Activated CD4-positive, CD25-positive, alpha-beta regulatory T cell treated with anti-CD3 and anti-CD28 coated beads, Interleukin-2, amount 50 U/mL, for 24 hours (primary cell): Measurements from ENCODE around the gene FAM216A.
"Not testable (repeated sequence)": the region's sequence is repeated elsewhere in the genome, so short reads cannot be mapped to it uniquely, and the experiment has no call there.

ENCODE experiments used
- ATAC-seq, 2 donors: fragments of 150-1000 bp; cut with Tn5 transposase; one replicate each; pipeline ENCODE4 v1.10.0; 2021; ENCODE audit warnings: mild to moderate bottlenecking in 1 of 2, moderate library complexity in 1 of 2

FAM216A gene, protein sequence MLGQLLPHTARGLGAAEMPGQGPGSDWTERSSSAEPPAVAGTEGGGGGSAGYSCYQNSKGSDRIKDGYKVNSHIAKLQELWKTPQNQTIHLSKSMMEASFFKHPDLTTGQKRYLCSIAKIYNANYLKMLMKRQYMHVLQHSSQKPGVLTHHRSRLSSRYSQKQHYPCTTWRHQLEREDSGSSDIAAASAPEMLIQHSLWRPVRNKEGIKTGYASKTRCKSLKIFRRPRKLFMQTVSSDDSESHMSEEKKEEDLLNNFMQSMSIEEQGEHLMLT

DNA sequence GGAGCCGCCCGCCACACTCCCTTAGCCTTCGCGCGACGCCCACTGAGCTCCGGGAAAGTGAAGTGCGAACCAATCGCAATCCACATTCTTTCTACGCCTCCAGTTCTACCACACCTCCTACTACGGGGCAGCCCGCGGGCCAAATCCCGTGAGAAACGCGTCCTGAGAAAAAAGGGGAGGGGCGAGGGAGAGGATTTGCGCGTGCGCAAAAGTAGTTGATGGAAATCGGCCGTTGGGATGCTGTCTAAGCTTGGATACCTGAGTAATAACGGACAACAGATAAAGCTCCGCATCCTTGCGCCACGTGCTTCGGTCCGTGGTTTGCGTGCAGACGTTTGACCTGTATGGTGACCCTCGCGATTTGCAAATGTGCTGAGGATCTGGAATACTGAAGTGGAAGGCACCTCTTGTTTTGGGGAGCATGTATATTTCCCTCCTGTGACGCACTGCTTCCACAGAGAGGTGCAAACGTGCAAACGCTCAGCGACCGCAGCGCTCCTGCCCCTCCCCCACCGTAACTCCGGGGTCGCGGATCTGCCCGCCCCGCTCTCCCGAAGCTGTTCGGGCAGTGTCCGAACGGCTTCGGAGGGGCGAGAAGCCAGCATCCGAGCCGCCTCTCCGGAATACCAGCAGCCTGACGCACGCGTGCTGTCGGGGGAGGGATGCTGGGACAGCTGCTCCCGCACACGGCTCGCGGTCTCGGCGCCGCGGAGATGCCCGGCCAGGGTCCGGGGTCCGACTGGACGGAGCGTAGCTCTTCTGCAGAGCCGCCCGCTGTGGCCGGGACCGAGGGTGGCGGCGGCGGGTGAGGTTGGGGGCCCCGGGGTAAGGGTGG lies at the start of gene FAM216A, which contains the start of gene GPN3:
TSS of gene FAM216A (plus strand) at position 632 of the 835 bp plus-strand sequence. CDS start at position 663, 31 bp downstream.
TSS of gene GPN3 (minus strand) at position 44 of the 835 bp plus-strand sequence. CDS start 54 bp downstream, outside the sequence.
- ATAC-seq: peak; percentile 85

DNA sequence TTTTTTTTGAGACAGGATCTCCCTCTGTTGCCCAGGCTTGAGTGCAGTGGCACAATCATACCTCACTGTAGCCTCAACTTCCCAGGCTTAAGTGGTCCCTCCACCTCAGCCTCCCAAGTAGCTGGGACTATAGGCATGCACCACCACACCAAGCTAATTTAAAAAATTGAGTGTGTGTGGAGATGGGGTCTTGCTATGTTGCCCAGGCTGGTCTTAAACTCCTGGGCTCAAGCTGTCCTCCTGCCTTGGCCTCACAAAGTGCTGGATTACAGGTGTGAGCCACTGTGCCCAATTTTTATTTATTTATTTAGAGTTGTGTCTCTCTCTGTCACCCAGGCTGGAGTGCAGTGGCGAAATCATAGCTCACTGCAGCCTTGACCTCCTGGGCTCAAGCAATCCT lies 48.0 kb upstream of the FAM216A start:
- ATAC-seq: not testable (repeated sequence)

DNA sequence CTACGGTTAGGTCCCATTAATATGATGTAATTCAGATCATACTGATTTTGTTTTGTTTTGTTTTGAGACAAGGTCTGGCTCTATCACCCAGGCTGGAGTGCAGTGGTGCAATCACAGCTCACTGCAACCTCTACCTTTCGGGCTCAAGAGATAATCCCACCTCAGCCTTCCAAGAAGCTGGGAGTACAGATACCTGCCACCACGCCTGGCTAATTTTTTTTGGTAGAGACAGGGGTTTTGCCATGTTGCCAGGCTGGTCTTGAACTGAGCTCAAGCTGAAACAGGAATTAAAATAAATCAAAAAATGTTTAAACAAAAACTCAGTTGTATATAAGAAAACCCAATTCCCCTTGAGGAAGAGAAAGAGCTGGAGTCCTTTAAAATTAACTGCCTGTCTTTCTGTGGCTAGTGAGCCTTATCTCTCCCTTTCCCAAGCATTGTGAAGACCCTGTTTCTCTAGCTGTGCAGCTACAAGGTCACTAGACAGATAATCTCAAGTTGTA lies 47.4 kb upstream of the FAM216A start:
- ATAC-seq: no peak

DNA sequence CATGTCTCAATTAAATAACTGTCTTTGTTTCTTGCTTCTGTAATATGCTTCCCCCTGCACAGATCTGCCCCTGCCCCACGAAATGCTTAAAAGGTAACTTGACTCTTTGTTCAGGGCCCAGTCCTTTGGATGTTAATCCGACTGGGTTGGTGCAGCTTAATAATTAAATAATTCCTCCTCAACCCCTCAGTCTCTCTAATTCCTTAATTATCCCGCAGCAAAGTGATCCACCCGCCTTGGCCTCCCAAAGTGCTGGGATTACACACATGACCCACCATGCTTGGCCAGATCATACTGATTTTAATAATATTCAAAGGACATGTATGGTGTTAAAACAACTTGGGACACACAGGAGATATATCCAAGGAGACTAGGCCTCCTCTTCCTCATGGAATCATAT lies 46.9 kb upstream of the FAM216A start:
- ATAC-seq: no peak

DNA sequence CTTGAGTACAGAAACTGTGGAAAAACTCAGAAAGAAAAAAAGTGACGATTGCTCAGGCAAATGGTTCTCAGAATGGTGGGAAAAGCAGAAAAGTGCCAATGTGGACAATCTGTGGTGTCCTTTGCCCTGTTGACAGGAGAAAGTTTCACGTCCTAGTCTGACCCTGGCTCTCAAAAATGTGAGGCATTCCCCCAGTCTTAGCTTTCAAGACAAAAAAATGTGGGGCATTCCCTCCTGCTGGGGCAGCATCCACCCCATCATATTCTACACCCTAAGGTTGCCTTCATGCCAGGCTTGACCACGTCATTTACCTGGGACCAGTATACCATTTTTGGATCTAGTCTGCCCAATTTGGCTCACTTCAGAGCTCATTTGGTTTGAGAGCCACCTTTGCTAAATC lies 44.4 kb upstream of the FAM216A start:
- no peak for ATAC-seq

DNA sequence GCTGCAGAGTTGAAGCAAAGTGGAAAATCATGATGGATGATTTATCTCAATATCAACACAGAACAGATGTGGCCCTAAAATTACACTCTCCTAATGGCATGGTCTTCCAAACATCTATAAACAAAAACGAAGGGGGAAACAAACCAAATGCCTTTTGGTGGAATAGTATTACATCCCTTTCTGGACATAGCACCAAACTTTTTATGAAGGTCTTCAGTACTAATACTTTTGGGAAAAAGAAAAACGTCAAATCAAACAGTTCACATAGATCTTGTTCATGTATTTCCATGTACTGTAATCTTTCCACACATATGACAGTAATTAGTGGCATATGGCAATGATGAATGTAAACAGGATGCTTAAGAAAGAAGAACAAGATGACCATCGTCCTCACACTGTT lies 42.2 kb upstream of the FAM216A start:
- no peak for ATAC-seq

DNA sequence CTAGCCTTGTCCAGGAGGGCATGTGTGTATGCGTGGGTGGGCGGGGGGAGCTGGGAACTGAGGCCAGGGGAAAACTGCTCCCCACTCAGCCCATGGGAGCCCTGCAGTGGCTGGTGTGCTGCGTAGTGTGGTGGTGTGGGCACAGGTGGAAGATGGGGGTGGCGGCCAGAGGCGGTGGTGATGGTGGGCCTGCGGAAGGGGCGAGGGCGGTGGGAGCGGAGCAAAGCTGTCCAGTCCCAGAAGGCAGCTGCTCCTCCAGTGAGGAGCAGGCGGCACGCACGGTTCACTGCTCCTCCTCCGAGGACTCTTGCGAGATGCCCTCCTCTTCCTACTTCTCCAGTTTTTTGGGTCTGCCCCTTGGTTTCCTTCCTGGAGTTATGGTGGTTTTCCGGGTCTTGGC lies 39.0 kb upstream of the FAM216A start:
- not testable (repeated sequence) for ATAC-seq

DNA sequence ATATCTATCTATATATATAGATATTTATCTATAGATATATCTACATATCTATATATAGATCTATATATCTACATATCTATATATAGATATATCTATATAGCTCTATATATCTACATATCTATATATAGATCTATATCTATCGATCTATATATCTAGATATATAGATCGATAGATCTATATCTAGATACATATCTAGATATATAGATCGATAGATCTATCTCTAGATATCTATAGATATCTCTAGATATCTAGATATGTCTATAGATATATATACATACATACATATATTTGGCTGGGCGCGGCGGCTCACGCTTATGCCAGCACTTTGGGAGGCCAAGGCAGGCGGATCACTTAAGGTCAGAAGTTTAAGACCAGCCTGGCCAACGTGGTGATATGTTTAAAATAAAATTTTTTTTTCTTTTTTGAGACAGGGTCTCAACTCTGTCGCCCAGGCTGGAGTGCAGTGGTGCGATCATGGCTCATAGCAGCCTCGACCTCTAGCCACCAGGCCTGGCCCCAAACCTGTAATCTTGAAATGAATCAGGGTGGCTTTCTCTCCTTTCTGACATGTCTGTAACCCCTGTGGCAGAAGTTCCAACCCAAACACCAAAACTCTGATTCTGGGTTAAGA lies 36.6 kb upstream of the FAM216A start:
- no peak for ATAC-seq

DNA sequence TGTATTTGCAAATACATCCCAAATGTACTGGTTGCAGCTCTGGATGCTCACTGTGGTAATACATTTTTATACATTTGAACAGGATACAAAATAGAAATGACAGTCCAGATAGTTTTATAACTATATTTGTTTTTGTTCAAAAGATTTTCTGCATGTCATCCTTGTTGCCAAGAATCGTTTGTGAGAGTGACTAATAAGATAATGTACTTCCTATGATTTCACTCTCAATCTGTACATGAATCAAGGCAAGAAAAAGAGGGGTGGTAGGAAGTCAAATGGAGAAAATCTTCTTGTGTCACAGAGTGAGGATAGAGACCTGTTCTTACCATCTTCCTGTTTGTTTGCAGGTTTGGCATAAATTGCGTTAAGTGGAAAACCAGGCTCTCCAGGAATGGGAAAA lies 32.4 kb upstream of the FAM216A start:
- ATAC-seq: no peak

DNA sequence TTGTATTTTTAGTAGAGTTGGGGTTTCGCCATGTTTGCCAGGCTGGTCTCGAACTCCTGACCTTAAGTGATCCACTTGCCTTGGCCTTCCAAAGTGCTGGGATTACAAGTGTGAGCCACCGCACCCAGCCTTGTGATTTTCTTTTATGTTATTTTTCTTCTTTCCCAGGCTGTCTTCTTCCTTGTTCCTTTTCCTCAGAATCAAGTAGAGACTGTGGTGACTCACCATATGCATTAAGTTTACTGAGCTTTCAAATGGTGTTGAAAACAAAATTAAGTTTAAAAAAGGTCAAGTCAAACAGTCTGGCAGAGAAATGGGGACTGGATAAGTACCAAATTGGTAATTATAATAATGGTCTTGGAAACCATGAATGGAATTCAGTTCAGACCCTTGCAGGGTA lies 24.2 kb upstream of the FAM216A start:
- ATAC-seq: no peak

DNA sequence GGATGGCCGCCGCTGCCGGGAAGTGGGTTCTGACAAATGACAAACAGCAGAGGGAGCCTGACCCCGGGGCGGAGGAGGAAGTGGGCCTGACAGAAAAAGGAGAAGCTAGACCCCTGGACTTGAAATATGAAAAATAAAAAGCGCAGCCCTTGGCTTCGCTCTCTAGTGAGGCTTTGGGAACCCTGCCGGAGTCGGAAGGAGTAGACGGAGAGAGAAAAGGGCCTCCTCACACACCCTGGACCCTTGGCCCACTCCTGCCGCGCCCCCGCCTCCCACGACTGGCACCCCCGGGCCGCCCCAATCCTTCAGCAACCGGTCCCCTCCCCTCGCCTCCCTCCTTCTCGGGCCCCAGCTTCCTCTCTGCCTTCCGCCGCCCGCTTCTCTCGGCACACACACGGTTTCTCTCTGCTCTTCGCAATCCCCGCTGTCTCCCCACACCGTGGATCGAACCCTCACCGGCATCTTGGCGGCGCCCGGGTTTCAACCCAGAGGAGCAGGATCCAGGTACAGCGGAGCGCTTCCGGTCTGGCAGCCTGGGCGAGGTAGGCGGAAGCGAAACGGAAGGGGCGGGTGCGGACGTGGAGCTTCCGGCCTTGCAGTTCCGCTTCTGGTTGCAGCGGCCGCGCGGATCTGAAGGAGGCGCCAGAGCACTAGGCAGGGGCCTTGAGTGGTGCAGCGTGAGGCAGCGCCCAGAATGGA lies 18.7 kb upstream of the FAM216A start, which contains the start of gene ARPC3:
TSS of gene ARPC3 (minus strand) at position 539 of the 699 bp plus-strand sequence. CDS start at position 462, 77 bp downstream.
- peak; percentile 98 to 99 for ATAC-seq

DNA sequence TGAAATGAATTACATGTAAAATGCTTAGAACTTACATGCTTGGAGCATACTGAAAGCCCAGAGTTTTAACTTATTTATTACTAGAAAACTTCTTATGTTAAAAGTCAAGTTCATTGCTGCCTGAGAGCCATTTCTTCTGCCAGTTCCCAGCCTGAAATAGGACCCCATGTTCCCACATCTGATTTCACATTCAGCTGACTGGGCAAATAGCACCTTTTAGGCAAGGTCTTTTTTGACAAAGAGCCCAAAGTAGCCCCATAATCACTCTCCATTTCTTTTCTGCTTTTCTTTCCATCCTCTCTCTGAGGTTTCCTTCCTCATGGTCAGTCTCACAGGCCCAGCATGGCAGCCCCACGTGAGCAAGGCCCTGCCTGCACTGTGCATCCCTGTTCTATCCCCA lies 17.4 kb upstream of the FAM216A start:
- no peak for ATAC-seq

DNA sequence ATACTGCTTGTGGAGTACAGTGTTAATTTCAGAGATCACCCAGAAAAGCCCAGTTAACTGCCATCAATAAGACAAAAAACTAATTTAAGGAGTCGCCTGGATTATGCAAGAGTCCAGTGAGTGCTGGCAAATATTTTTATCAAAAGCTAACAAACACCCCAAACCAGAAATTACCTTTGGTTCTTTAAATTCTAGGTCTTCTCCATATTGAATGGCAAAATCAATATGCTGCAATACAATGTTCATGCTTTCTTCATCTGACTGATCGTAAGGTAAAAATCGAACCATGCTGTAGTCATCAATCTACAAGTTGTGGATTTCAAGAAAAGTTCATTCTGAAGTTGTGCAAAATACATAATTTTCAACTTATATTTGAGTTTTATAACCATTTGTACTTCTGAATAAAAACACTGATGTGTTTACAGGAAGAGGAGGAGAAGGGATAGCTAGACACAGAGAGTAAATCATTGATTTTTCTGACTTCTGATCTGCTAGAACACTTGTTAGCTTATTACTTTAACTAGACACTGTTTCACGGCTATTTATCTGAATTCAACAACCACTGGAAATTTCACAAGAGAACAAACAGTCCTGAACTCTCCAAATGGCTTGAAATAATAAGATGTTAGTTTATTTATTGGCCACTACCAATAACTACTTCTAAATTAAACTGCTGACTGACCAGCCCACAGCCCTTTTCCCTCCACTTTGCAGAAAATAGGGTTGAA lies 14.9 kb upstream of the FAM216A start:
- no peak for ATAC-seq

DNA sequence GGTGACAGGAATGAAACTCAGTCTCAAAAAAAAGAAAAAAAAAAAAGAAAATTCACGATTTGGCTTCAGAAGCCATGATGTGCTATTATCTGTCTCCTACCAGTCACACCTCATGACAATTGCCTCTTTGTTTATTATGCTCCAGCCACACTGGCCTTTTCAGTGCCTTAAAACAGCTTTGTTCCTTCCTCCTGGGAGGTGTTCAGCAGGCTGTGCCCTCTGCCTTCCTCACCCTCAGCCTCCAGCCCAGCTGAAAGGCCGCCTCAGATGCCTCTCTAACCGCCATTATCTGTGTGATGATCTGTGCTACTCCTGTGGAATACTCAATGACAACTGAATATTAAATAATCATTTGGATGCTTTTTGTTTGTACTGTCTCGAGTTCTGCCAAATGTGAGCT lies 9.9 kb upstream of the FAM216A start:
- ATAC-seq: no peak

DNA sequence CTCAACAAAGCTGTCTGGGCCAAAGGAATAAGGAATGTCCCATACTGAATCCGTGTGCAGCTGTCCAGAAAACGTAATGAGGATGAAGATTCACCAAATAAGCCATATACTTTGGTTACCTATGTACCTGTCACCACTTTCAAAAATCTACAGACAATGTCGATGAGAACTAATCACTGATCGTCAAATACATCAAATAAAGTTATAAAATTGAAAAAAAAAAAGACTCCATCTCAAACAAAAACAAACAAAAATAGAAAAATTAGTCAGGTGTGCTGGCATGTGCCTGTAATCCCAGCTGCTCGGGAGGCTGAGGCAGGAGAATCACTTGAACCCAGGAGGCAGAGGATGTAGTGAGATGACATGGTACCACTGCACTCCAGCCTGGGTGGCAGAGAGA lies 7.5 kb upstream of the FAM216A start:
- not testable (repeated sequence) for ATAC-seq

DNA sequence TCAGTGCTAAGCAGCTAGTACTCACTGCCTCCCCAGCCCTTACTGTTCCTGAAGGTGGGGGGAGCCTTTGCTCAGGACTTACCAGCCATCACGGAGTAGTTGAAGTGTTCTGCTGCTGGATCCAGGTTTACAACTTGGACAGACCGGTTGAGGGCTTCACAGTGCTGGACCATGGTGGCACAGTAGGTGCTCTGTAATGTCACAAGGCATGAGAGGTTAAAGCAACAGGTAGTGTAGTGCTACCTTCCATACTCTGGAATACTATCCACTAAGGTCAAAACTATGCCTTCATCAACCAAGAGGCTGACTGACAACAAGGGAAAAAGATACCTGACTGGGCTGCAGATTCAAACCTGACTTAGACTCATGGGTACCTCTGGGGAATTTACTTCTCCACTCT lies 3.6 kb upstream of the FAM216A start:
- ATAC-seq: no peak

DNA sequence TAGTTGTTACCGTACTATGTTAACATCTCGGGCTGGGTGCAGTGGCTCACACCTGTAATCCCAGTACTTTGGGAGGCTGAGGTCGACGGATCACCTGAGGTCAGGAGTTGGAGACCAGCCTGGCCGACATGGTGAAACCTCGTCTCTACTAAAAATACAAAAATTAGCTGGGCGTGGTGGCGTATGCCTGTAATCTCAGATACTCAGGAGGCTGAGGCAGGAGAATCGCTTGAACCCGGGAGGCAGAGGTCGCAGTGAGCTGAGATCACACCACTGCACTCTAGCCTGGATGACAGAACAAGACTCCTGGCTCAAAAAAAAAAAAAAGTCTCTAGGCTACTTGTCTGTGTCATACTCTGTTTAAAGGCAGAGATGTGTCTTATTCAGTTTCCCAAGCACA lies 2.9 kb upstream of the FAM216A start:
- not testable (repeated sequence) for ATAC-seq

DNA sequence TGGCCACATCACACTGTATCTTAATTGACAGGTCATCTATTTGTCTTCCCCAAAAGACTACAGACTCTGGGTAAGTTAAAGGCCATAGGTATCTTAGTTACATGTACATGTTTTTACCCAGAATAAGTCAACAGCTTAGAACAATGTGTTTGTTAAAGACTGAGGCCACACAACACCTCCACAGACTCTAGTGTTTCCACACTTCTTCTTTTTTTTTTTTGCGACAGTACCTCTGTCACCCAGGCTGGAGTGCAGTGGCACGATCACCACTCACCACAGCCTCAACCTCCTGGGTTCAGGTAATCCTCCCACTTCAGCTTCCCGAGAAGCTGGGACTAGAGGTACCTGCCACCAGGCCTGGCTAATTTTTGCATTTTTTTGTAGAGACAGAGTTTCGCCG lies 1.9 kb upstream of the FAM216A start:
- no peak for ATAC-seq

DNA sequence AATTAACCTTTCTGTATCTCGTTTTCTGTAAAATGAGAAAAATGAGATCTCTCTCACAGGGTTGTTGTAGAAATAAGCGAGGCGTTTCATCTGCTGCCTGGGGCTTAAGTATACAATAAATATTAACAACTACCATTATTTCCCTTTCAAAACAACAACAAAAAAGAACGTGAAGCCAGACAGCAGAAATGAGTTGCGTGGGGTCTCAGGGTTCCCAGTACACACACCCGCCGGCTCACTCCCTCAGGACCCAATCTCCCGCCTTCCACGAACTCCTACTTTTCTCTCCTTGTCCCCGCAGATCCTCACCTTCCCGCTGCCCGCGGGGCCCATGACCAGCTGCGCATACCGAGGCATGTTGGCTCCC lies 815 bp upstream of the FAM216A start:
- no peak for ATAC-seq

DNA sequence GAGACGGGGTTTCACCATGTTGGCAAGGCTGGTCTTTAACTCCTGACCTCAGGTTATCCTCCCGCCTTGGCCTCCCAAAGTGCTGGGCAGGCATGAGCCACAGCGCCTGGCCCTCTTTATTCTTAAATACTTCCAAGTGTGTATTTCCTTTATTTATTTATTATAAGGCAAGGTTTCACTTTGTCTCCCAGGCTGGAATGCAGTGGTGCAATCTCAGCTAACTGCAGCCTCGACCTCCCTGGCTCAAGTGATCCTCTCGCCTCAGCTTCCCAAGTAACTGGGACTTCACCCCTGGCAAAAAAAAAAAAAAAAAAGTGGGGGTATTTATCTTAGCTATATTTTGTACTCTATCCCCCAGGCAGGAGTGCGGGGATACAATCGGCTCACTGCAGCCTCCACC lies 6.8 kb downstream of the FAM216A start:
- ATAC-seq: no peak

DNA sequence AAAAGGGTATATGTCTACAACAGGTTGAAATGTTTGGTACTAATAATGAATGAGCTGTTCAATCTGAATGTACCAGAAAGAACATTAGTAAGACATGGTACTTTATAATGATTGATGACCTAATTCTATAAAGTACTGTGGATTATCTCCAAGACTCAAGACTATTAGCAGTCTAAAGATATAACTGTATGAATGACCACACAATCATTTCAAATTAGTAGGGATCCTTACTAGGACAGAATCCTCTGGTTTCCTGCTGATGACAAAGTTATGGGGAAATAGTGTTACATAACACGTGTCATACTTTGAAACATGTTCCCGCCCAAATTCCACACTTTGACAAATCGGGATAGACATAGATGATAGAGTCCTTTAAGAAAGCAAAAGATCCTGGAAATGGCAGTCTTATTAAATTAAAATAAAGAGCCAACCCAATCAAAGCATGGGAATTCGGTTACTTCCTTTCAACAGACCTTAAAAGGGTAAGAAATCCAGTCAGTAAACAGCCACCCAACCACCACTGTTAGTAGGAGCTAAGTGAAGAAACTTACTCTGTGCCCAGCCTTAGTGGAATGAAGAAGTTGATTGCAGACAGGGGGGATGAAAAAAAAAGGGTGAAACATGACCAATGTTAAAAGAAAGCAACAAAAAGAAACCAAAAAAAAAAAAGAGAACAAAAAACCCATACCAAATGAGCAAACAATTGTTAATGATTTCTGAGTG lies 30.5 kb downstream of the FAM216A start:
- ATAC-seq: no peak
